GM18907 (cell line): Measurements from ENCODE around the gene PDCD1.
"Not testable (repeated sequence)": the region's sequence is repeated elsewhere in the genome, so short reads cannot be mapped to it uniquely, and the experiment has no call there.

Experiments used
- ATAC-seq: cut with Tn5 transposase; IDR thresholded peaks from one replicate; pipeline ENCODE4 v1.9.1; 2021; ENCODE audit warnings: mild to moderate bottlenecking, moderate library complexity; ENCODE audit not compliant: unreplicated experiment

Gene PDCD1

GRCh38 chr2:241802421-241803318, 56.0 kb downstream of the PDCD1 start:
- ATAC-seq = no peak

- ATAC-seq = no peak
These were observed 56.9 kb downstream of the PDCD1 start for GRCh38 chr2:241801611-241802420.

- not testable (repeated sequence) for ATAC-seq
These were observed 58.3 kb downstream of the PDCD1 start for GRCh38 chr2:241800198-241800903.
